Fibroblast of lung (primary cell): ENCODE measurements around the gene SLC17A5. TPM values are rescaled to one million over a fixed set of nuclear protein-coding genes. Genes with fewer than 3 reads are reported as not detected.

Experiments
- DNase-seq, 2 donors: peaks; one replicate each; pipeline versions ENCODE4 v3.0.0 to v3.0.0-alpha.2; 2010; ENCODE audit warnings: low read depth in 2 of 2
- H2AFZ ChIP-seq: 2 replicates; pipeline ENCODE4 v1.5.1; 2012; ENCODE audit warnings: low read length, control low read depth, inconsistent platforms
- H3K27ac ChIP-seq: 2 replicates; pipeline ENCODE4 v1.5.1; 2011; ENCODE audit warnings: low read length, control low read depth; ENCODE audit not compliant: insufficient read depth
- H3K27me3 ChIP-seq: 2 replicates; pipeline ENCODE4 v1.5.1; 2011; ENCODE audit warnings: mild to moderate bottlenecking, low read length; ENCODE audit not compliant: control insufficient read depth, insufficient read depth
- H3K36me3 ChIP-seq: 2 replicates; pipeline ENCODE4 v1.5.1; 2011; ENCODE audit warnings: low read length; ENCODE audit not compliant: control insufficient read depth, insufficient read depth
- H3K4me1 ChIP-seq: 2 replicates; pipeline ENCODE4 v1.5.1; 2011; ENCODE audit warnings: low read length; ENCODE audit not compliant: control insufficient read depth, insufficient read depth; ENCODE audit errors: extremely low read depth
- H3K4me2 ChIP-seq: 2 replicates; pipeline ENCODE4 v1.5.1; 2011; ENCODE audit warnings: low read length, control low read depth; ENCODE audit not compliant: insufficient read depth; ENCODE audit errors: extremely low read depth
- H3K4me3 ChIP-seq, 4 experiments: fragments of 200-600 bp in 1 of 4; sonication (generic) in 1 of 4; replicated peaks in 1 of 4; 2 replicates each; pipeline ENCODE4 v1.5.1; 2011 to 2016; ENCODE audit warnings: low read length in 4 of 4, low read depth in 3 of 4, mild to moderate bottlenecking in 3 of 4, control low read depth in 2 of 4, inconsistent platforms in 1 of 4, mixed read lengths in 1 of 4; ENCODE audit not compliant: insufficient read depth in 1 of 4; ENCODE audit errors: control extremely low read depth in 1 of 4
- H3K79me2 ChIP-seq: 2 replicates; pipeline ENCODE4 v1.5.1; 2012; ENCODE audit warnings: mild to moderate bottlenecking, low read length, inconsistent platforms; ENCODE audit not compliant: control insufficient read depth, insufficient read depth
- H3K9ac ChIP-seq: 2 replicates; pipeline ENCODE4 v1.5.1; 2011; ENCODE audit warnings: mild to moderate bottlenecking, low read length, control low read depth; ENCODE audit not compliant: insufficient read depth
- H3K9me3 ChIP-seq: 2 replicates; pipeline ENCODE4 v1.5.1; 2012; ENCODE audit warnings: low read depth, low read length; ENCODE audit not compliant: control insufficient read depth, insufficient read depth
- H4K20me1 ChIP-seq: 2 replicates; pipeline ENCODE4 v1.5.1; 2011; ENCODE audit warnings: low read length; ENCODE audit not compliant: control insufficient read depth, insufficient read depth; ENCODE audit errors: extremely low read depth
- EZH2 ChIP-seq: IDR thresholded peaks from 2 replicates; pipeline ENCODE4 v1.5.1; 2012; ENCODE audit warnings: low read length, control low read depth, mild to moderate bottlenecking; ENCODE audit errors: missing control alignments
- polyA plus RNA-seq, 2 donors: library from polyadenylated mRNA; depleted of rRNA in 1 of 2; stranded (reverse) in 1 of 2; unstranded in 1 of 2; fragments of >200 nt; gene quantifications; 2 replicates each; pipeline ENCODE4 v1.2.1, GENCODE V29; 2011 to 2012; ENCODE audit warnings: missing spikeins in 1 of 2
- total RNA-seq: library from RNA; depleted of rRNA; stranded (reverse); fragments of >200 nt; gene quantifications from 2 replicates; pipeline ENCODE4 v1.2.1, GENCODE V29; 2014
- TF ChIP-seq, protein P1 (sequence below), 2 donors: IDR thresholded peaks in 1 of 2; conservative IDR thresholded peaks in 1 of 2; 1 replicate in 1 of 2; 2 replicates in 1 of 2; pipeline ENCODE4 v1.5.1; 2011 to 2012; ENCODE audit warnings: low read length in 2 of 2, control low read depth in 1 of 2, inconsistent platforms in 1 of 2, low read depth in 1 of 2, mild to moderate bottlenecking in 1 of 2

SLC17A5 gene
- total and polyA plus RNA-seq, 2 donors (not counting 1 experiment from before 2014, with no cell fraction given) = 39.3 to 56.8 TPM

DNA sequence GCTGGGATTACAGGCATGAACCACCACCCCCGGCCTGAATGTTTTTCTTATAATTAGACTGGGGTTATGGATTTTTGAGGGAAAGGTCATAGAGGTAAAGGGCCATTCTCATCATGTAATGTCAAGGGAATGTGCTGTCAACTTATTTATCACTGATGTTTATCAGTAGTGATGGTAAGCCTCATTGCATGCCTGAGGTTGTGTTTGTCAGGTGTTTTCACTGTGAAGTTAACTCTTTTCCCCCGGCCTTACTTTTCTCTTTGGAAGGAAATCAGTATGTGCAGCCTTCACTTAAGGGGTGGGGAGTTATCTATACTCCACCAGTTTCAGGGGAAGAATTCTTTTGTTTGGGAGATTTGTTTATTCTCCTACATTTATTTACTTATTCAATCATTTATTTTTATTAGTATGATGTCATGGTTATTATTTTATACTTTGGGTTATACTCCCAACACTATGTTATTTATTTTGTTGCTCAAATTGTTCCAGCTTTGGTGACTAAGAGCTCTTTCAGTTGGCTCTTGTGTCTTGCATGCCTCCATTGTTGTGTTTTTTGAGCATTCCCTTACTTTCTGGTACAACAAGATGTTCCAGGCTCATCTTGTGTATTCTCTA is 2.8 kb upstream of the SLC17A5 start:
- H2AFZ ChIP-seq = no peak overlapping the region
- no peak overlapping the region for H3K27ac ChIP-seq
- no peaks in the 10 kb centered on the region for H3K27me3 ChIP-seq
- no peaks in the 10 kb centered on the region for H3K36me3 ChIP-seq
- H3K4me2 ChIP-seq = no peak overlapping the region
- no peaks in the 10 kb centered on the region for H3K4me1 ChIP-seq
- peaks cover 7% of the 10 kb centered on the region for H3K79me2 ChIP-seq
- no peak overlapping the region for H3K4me3 ChIP-seq
- H4K20me1 ChIP-seq = no peaks in the 10 kb centered on the region
- DNase-seq = no peak
- H3K9me3 ChIP-seq = no peaks in the 10 kb centered on the region
- no peak overlapping the region for H3K9ac ChIP-seq
- TF ChIP-seq, protein P1, sequence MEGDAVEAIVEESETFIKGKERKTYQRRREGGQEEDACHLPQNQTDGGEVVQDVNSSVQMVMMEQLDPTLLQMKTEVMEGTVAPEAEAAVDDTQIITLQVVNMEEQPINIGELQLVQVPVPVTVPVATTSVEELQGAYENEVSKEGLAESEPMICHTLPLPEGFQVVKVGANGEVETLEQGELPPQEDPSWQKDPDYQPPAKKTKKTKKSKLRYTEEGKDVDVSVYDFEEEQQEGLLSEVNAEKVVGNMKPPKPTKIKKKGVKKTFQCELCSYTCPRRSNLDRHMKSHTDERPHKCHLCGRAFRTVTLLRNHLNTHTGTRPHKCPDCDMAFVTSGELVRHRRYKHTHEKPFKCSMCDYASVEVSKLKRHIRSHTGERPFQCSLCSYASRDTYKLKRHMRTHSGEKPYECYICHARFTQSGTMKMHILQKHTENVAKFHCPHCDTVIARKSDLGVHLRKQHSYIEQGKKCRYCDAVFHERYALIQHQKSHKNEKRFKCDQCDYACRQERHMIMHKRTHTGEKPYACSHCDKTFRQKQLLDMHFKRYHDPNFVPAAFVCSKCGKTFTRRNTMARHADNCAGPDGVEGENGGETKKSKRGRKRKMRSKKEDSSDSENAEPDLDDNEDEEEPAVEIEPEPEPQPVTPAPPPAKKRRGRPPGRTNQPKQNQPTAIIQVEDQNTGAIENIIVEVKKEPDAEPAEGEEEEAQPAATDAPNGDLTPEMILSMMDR (conservative IDR thresholded peaks at IDR 0.05 in 1 of 2, IDR thresholded peaks at IDR 0.05 in 1 of 2; ENCODE audit: low read depth in 1 of 2, low read length in 2 of 2) = no peak
- TF ChIP-seq EZH2 = no peak

DNA sequence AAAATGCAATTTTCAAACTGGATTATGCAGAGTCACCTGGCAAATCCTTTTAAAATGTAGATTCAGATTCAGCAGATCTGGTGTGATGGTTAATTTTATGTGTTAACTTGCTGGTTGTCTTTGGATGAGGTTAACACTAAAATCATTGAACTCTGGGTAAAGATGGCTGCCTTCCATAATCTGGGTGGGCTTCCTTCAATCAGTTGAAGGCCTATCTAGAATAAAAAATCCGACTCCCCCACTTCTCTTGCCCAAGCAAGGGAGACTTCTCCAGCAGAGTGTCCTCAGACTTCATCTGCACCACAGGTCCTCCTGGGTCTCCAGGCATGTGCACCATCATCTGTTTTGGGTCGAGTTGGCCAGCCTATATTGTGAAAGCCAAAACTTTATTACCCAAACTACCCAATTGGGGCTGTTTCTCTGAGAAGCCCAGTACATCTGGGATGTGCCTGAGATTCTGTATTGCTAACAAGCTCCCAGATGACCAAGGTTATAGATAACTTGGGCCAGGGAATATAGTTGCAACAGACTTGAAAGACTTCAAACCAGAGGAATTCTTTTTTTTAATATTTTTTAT is 1.6 kb upstream of the SLC17A5 start:
- H2AFZ ChIP-seq = no peak overlapping the region
- no peaks in the 10 kb centered on the region for H3K4me1 ChIP-seq
- peak overlapping the region; percentile 71 for H3K4me2 ChIP-seq
- H3K9ac ChIP-seq = no peak overlapping the region
- no peak for TF ChIP-seq EZH2
- TF ChIP-seq, protein P1 (conservative IDR thresholded peaks at IDR 0.05 in 1 of 2, IDR thresholded peaks at IDR 0.05 in 1 of 2; ENCODE audit: low read depth in 1 of 2, low read length in 2 of 2) = no peak
- H3K9me3 ChIP-seq = no peaks in the 10 kb centered on the region
- peak overlapping the region; percentile 66 for H3K27ac ChIP-seq
- no peaks in the 10 kb centered on the region for H3K36me3 ChIP-seq
- H4K20me1 ChIP-seq = no peaks in the 10 kb centered on the region
- H3K4me3 ChIP-seq = no peak overlapping the region
- H3K79me2 ChIP-seq = peaks cover 7% of the 10 kb centered on the region
- H3K27me3 ChIP-seq = no peaks in the 10 kb centered on the region
- DNase-seq = no peak

DNA sequence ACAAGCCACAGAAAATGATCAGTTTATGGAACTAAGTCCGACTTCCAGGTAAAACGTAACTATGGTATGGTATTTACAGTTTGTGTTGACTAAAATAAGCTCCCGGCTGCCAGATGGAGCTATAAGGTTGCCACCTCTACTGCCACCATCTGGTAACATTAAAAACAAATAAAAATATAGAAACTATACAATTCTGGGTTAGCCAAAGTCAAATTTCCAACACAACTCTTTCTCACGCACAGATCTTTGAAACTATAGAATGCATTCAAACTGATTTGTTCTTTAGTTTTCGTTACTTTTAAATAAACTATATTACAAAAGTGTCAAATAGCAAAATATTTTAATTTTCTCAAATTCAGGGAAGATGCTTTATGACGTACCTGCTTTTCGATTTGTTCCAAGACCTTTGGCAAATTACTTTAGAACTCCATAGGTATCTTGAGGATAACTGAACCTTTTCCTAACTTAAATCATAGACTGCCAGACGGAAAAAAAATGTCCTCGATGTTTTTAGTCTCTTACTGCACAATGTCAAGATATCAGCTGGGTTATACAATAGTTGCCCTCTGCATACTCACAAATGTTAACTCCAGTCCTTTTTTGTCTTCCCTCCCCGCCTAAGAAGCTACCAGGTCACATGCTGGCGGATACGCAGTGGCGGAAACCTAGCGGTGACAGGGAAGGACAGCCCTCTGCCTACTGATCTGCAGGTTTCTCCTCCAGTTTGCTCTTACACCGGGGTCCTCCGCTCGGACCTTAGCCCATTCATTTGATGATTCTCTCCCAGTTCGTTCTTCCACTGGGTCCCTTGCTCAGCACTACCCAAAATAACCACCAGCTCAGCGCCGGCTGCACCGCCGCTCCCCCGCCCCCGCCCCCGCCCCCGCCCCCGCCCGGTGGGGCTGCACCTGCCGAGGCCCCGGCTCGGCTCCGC is 888 bp downstream of the SLC17A5 start:
- H3K27ac ChIP-seq = peak overlapping the region; percentile 71
- no peak for TF ChIP-seq EZH2
- TF ChIP-seq, protein P1 (conservative IDR thresholded peaks at IDR 0.05 in 1 of 2, IDR thresholded peaks at IDR 0.05 in 1 of 2; ENCODE audit: low read depth in 1 of 2, low read length in 2 of 2) = peak; percentile 34 to 39
- H3K4me3 ChIP-seq = peak overlapping the region; percentile 75 to 97 (median 96)
- peak overlapping the region; percentile 95 for H3K9ac ChIP-seq
- H3K4me2 ChIP-seq = peak overlapping the region; percentile 90
- no peaks in the 10 kb centered on the region for H3K27me3 ChIP-seq
- H3K4me1 ChIP-seq = no peaks in the 10 kb centered on the region
- H3K9me3 ChIP-seq = no peaks in the 10 kb centered on the region
- H4K20me1 ChIP-seq = no peaks in the 10 kb centered on the region
- peak overlapping the region; percentile 91 for H2AFZ ChIP-seq
- peak; percentile 36 to 40 for DNase-seq
- no peaks in the 10 kb centered on the region for H3K36me3 ChIP-seq
- peaks cover 7% of the 10 kb centered on the region for H3K79me2 ChIP-seq
